ENCODE data around the gene GRSF1.
"Not testable (repeated sequence)": the region's sequence is repeated elsewhere in the genome, so short reads cannot be mapped to it uniquely, and the experiment has no call there.

The GRSF1 gene

DNA sequence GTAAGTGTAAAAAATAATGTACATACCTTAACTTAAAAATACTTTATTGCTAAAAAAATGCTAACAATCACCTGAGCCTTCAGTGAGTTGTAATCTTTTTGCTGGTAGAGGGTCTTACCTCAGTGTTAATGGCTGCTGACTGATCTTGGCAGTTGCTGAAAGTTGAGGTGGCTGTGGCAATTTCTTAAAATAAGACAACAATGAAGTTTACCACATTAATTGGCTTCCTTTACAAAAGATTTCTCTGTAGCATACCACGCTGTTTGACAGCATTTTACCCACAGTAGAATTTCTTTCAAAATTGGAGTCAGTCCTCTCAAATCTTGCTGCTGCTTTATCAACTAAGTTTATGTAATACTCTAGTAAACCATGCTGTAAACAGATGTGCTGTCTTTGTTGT lies 70.3 kb downstream of the GRSF1 start:
- H3K4me3 Mint-ChIP-seq; H3K4me1 Mint-ChIP-seq (ENCODE audit: low read depth in 2 of 2); DNase-seq; H3K27me3 Mint-ChIP-seq; H3K27ac Mint-ChIP-seq; H3K9me3 Mint-ChIP-seq; ATAC-seq (replicated peaks): not testable (repeated sequence)
- peaks cover 25% of the 10 kb centered on the region for H3K36me3 Mint-ChIP-seq (ENCODE audit: insufficient read depth)

DNA sequence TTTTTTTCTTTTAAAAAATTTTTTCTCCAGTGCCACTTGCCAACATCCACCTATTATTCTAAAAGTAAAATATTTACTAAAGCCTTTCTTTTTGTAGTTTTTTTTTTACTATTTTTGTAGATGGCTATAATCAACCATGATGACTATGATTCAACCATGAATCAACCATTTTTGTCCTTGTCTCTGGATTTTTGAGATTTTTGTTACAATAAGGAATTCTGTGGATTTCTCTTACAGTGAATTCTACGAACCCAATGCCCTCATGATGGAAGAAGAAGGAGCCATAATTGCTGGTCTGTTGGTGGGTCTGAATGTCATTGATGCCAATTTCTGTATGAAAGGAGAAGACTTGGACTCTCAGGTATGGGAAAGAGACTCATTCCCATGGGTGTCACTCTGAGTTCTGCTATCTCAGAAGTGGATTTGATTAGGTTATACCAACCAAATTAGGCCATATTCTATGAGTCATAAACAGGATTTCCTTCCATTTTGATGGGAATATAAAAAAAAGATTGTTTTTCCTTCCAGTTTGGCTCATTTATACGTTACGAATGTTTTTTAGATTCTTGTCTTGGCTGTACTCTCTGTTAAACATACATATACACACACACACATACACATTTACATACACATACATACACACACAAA lies 71.3 kb downstream of the GRSF1 start:
- DNase-seq, result no peak
- no peaks in the 10 kb centered on the region for H3K9me3 Mint-ChIP-seq
- no peak overlapping the region for H3K27ac Mint-ChIP-seq
- H3K4me1 Mint-ChIP-seq (ENCODE audit: low read depth in 2 of 2), result no peaks in the 10 kb centered on the region
- no peaks in the 10 kb centered on the region for H3K27me3 Mint-ChIP-seq
- no peak for ATAC-seq (replicated peaks)
- H3K4me3 Mint-ChIP-seq, result no peak overlapping the region
- H3K36me3 Mint-ChIP-seq (ENCODE audit: insufficient read depth), result peaks cover 25% of the 10 kb centered on the region
